Occipital lobe (tissue), 2 donors: ENCODE data around the gene IL31RA. TPM values are rescaled to one million over a fixed set of nuclear protein-coding genes. Genes with fewer than 3 reads are reported as not detected.
"Not testable (repeated sequence)": the region's sequence is repeated elsewhere in the genome, so short reads cannot be mapped to it uniquely, and the experiment has no call there.

Experiments
- DNase-seq: peaks from one replicate; lab custom pipeline; 2025; lab: John Stamatoyannopoulos, UW
- total RNA-seq: library from RNA; depleted of rRNA; stranded (reverse); fragments of >200 nt; gene quantifications from one replicate; pipeline ENCODE4 v1.2.3, GENCODE V29; 2014

Gene IL31RA
- total RNA-seq: 0.16 TPM

DNA sequence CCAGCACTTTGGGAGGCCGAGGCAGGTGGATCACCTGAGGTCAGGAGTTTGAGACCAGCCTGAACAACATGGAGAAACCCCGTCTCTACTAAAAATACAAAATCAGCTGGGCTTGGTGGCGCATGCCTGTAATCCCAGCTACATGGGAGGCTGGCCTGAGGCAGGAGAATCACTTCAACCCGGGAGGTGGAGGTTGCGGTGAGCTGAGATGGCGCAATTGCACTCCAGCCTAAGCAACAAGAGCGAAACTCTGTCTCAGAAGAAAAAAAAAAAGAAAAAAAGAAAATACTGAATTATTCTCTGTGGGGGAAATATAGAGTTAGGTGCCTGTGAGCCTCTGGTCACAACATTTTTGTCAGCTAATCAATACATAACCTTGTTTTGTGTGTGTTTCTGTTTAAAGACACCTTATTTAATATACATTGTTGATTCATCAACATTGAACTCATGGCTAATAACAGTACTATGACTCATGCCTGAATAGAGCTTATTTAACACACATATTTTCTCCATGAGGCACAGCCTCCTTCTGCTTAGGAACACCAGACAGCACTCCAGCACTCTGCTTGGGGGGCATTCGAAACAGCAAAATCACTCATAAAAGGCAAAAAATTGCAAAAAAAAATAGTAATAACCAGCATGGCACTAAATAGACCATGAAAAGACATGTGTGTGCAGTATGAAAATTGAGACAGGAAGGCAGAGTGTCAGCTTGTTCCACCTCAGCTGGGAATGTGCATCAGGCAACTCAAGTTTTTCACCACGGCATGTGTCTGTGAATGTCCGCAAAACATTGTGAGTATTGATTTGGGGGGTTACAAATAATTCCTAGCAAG lies at the start of gene IL31RA:
TSS of gene IL31RA (plus strand) at position 519 of the 836 bp plus-strand sequence. CDS start at position 733, 214 bp downstream.
- no peak for DNase-seq

DNA sequence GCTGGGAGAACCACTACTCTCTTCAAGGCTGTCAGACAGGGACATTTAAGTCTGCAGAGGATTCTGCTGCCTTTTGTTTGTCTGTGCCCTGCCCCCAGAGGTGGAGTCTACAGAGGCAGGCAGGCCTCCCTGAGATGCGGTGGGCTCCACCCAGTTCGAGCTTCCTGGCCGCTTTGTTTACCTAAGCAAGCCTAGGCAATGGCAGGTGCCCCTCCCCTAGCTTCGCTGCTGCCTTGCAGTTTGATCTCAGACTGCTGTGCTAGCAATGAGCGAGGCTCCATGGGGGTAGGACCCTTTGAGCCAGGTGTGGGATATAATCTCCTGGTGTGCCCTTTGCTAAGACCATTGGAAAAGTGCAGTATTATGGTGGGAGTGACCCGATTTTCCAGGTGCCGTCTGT lies 42.3 kb upstream of the IL31RA start:
- DNase-seq: not testable (repeated sequence)

DNA sequence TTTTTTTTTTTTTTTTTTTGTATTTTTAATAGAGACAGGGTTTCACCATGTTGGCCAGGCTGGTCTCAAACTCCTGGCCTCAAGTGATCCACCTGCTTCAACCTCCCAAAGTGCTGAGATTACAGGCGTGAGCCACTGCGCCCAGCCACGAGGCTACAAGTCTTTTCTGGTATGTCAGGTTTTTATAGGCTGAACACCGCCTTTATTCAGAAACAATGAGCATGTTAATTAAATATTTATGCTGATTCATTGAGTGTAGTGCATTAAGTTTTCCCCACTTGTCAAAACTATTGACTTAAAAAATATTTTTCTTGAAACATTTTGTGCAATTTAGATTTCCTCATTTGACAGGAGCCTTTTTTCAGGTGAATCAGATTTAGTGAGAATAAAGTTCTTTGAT lies 35.2 kb upstream of the IL31RA start:
- DNase-seq: not testable (repeated sequence)

DNA sequence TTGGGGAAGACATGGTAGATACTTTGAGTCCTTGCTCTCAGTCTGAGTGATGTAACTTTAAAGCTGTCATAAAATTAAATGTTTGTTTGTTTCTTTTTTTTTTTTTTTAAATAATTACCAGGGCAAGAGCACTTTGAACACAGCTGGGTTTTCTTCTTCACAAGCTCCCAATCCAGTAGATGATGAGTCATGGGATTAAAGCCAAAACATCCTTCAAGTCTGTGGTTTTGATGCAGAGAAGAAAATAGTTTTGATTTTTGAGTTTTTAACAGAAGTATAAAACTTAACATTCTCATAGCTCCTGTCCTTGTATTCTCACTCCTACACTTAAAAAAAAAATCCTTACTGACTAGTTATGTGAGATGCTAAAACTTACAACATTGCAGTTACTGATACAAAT lies 34.8 kb upstream of the IL31RA start:
- no peak for DNase-seq

DNA sequence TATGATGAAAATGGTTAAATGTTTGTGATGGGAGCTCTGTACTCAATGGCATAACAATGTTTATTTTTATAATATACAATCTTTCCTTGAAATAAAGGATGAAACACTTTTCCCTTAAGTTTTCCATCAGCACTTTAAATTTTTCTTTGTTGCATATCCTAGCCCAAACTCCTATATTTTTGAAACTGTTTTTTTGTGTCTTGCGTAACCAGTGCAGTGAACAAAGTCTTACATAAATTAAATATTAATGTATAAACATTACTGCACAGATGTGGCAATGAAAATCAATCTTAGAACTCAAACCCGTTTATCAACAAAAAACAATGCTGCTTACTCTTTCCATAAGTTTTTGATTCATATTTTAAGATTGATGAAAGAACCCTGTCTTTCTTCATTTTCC lies 34.1 kb upstream of the IL31RA start:
- no peak for DNase-seq

DNA sequence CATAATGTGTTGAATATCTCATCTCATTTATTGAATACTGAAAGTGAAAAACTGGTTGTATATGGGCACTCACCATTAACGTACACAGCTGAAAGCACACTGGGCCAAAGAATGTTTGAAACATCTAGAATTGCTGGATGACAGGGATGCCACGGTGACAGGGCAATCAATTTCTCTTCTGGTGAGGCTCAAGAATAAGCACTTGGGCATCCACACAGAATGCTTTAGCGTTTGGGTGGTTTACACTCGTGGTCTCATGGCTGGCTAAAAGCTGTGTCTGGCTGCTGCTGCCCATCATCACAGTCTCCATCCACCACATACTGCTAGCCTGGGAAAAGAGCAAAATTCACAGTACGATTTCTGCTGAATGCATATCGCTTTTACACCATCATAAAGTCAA lies 30.7 kb upstream of the IL31RA start:
- DNase-seq: no peak

DNA sequence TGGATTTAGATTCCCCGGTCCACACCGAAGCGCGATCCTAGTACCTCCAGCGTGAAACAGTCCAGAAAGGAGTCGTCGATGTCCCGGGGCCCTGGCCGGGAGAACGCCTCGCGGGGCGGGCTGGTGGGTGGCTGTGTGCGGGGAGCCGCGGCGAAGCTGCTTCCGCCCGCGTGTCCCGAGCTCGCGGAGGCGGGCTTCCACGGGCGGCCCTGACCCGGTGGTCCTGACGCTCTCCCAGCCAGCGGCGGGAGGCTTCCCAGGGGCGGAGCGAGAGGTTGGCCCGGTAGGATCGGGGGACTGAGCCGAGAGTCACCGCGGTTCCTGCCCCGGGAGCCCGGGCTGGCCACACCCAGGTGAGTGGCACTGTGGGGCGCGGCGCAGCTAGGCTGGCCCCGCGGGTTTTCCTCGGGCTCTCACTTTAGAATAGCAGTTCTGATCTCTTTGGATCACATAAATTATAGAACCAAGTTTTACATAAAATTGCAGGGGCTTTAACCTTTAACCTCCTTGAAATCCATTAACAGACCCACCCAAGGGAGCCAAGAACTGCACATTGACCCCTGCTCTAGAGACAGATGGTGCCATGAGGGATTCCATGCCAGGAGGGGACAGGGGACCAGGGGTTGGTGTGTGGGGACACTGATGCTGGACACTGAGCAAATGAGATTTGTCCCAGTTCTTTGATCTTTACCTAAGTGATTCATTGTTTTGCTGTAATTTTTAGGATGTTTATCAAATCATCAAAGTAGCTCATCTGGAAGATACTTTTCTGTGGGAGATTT lies 29.2 kb upstream of the IL31RA start:
- no peak for DNase-seq

DNA sequence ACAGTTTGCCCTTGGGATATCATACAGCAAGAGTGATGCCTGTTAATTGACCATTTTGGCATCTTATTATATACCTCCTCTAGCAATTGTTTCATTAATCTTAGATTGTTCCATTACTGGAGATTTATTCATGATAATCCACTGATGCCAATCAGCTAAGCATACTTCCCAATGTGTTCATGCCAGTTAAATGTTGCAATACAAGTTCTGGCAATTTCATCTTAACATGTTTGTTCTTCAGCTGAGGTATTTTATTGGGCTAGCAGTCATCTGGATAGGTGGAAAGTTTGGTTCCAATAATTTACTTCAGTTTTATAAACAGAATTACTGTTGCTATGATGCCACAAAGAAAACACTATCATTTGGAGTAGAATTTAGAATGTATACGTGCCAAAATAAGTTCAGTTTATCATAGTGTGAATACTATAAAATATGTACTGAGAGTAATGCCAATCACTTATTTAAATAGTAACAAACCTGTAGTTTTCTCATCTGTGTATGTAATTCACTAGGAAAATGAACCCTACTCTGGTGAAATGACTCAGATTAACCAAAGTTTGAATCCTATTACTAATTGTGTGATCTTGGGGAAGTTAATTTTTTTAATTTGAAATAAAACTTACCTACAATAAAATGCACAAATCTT lies 27.9 kb upstream of the IL31RA start:
- no peak for DNase-seq

DNA sequence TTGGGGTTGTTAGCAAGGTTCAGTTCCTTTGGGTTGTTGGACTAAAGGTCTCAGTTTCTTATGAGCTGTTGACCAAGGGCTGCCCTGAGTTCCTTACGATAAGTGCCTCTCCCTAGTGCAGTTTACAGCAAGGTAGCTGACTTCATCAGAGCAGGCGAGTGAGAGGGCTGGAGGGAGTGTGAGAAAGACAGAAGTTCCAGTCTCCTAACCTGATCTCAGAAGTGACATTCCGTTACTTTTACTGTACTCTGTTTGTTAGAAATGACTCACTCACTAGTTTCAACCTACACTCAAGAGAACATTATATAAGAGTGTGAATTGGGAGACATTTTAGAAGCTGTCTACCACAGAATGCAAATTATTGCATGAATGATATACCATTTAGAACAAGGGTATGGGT lies 21.2 kb upstream of the IL31RA start:
- no peak for DNase-seq

DNA sequence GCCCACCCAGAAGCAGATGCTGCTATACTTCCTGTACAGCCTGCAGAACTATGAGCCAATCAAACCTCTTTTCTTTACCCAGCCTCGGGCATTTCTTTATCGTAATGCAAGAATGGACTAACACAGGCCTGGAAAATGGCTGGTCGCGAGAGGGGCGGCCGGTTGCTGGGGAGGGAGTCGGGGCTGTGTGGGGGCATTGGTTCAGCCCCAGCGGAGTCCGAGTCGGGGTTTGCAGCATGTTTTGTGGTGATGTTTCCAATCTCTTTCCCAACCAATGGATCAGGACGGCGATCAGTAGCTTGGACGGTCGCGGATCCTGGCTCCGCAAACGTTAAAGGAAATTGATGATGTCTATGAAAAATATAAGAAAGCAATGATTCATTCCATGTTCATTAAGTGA lies 18.7 kb upstream of the IL31RA start:
- DNase-seq: no peak

DNA sequence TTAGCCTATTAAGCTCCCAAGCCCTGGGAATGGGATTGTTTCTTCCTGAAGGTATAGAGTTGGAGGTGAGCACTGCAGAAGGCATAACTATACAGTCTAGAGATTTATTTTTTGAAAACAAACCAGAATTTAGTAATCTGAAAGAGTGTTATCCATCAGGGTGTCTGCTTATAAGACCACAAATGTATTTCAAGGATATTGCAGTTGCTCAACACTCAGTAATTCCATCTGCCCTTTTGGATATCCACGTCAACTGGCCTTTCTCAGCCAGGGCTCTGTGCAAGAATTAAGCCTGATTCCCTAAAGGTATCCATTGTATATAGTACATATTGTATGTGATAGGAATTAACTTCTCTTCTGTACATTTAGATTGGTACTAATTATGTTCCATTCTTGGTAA lies 15.0 kb upstream of the IL31RA start:
- DNase-seq: no peak

DNA sequence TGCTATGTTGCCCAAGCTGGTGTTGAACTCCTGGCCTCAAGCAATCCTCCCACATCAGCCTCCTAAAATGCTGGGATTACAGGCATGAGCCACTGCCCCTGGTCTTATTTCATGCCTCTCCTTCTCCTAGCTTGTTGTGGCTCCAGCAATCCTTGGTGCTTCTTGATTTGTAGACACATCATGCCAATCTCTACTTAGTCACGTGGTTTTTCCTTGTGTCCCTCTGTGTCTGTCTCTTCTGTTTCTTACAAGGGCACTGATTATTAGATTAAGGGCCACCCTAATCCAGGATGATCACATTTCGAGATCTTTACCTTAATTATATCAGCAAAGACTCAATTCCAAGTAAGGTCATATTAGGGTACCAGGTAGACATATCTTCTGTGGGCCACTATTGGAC lies 9.2 kb upstream of the IL31RA start:
- no peak for DNase-seq

DNA sequence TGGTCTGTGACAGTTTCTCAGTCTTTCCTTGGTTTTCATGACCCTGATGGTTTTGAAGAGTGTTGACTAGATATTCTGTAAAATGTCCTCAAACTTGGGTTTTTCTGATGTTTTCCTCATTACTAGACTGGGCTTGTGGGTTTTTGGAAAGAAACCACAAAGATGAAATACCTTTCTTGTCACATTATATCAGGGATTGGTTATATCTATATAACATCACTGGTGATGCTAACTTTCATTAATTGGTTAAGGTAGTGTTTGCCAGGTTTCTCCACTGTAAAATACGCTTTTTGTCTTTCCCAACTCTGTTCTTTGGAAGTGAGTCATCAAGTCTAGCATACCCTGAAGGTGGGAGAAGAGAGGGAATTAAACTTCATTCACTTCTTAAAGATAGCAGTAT lies 3.3 kb upstream of the IL31RA start:
- no peak for DNase-seq

DNA sequence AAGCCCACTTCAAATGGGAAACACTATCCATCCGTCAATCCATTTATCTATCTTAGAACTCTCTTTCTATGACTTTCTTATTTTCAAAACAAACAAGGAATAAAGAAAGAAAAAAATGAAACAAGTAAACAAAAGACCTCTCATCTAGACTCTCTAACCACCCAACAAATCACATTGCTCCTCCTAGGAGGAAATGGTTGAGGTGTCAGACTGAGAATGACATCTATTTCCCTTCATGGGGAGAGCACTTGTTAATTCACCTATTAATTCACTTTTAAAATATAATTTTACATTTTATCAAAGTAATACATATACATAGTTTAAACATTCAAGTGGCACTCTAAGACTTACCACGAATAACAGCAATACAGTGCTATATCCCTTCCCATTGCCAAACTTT lies 2.4 kb upstream of the IL31RA start:
- DNase-seq: no peak

DNA sequence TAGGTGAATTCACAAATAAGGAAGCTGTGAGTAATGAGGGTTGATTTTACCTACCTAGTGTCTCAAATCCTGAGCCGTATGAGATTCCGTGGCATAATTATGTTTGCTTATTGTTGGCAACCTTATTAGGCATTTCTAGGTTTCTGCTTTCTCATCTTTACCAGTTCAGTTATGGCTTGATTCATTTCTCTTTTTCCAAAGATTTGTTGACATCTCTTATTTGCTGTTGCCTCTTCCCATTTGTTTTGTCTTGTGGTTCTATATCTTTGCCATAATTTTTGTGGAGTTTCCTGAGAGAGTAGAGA lies 470 bp downstream of the IL31RA start:
- no peak for DNase-seq

DNA sequence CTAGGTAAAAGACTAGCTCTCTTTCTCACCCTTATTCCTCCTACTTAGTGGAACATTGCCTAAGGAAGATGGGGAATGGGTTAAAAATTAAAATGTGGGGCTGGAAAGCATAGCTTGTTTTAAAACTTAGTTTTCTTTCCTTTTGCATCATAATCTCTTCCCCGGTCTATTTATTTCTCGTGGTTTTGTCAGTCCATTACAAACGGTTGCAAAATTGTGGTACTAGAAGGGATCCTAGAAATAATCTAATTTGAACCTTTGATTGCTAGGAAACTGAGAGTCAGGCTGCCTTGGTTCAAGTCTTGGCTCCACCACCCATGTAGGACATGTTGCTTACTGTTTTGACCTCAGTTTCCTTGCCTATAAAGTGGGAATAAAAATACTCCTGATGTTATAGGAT lies 1.3 kb downstream of the IL31RA start:
- DNase-seq: no peak

DNA sequence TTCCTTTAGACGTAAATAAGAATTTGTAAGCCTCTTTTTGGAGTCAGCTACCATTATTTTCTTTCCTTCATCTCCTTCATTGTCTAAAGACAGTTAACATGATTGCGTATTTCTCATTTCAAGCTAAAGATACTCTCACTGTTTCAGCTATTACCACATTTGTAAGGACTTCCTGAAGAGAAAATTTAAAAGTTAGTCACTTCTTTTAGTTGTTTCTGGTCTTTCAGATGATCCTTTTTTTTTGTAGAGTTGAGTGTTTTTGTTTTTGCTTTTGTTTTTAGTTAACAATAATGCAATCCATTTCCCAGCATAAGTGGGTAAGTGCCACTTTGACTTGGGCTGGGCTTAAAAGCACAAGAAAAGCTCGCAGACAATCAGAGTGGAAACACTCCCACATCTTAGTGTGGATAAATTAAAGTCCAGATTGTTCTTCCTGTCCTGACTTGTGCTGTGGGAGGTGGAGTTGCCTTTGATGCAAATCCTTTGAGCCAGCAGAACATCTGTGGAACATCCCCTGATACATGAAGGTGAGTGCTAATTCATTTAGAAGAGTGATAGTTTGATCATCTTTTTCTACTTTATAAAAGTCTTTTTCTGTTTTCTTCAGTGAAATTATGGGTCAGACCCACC lies 2.0 kb downstream of the IL31RA start:
- no peak for DNase-seq

DNA sequence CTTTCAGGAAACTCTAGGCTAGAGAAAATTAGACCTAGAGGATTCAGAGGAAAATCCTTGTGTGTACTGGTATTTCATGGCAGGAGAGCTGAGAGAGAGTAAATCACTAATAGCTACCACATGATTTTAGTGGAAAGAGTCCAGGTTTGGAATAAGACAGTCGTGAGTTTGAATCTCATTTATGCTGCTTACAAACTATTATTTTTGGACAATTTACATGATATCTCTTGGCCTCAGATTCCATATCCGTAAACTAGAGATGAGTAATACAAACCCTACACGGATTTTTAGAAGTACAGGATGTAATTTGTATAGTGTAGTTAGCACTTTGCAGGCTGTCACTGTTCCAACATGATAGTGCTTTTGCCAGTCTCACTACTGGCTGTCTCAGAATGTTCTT lies 2.7 kb downstream of the IL31RA start:
- DNase-seq: no peak

DNA sequence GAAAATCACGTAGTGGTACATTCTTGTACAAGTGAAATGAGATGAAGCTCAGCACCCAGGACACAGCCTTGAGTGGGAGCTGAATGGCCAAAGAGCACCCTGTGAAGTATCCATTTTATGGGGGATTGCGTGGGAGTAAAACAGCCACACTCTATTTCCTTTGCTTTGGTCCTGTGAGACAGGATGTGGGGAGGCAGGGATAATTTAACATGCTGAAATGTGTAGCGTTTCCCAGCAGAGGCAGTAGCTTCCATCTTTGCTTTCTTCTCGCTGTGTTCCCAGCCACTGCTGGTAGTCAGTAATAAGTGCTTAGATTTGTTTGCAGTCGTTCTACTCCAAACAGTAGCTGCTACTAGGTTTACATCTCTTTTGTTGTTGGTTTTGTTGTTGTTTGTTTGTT lies 4.4 kb downstream of the IL31RA start:
- no peak for DNase-seq

DNA sequence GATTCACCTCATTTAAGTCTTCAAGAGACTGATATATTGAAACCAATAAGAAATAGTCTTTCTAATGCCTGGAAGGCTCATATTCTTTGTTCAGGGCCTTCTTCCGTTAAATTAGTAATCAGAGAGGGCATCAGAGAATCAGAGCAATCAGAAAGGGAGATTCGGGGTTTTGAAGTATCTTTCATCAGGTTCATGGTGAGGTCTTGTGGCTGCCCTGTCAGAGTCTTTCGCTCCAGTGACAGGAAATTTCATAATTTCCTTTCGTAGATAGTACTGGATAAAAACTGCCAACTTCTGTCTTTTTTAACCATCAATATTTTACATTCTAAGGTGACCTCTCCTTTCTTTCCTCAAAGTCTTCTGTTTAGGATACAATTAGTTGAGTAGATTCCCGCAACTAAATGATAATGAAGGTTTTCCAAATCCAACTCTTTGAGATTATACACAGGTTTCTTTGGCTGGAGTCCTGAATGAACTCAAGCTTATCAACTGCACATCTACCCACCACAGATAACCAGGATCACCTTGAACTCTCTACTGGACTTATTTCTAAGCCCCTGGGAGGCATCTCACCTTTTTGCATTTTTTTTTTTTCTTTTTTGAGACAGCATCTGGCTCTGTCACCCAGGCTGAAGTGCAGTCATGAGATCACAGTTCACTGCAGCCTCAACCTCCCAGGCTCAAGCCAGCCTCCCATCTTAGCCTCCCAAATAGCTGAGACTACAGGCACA lies 5.5 kb downstream of the IL31RA start:
- DNase-seq: no peak

DNA sequence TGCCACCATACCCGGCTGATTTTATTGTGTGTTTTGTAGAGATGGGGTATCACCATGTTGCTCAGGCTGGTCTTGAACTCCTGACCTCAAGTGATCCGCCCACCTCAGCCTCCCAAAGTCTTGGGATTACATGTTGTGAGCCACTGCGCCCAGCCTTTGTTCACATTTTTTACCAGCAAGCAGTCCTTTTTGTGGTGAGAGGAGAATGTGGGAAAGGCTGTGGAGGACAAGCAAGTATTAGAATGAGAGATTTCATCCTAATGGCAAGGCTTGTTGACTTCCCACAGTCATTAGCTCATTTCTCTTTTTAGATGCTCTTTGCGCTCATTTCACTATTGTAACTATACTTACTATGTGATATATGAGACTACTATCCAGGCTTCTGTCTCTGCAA lies 6.1 kb downstream of the IL31RA start:
- no peak for DNase-seq
